HG03432 (cell line): ENCODE data around the gene SERPINA12.
"Not testable (repeated sequence)": the region's sequence is repeated elsewhere in the genome, so short reads cannot be mapped to it uniquely, and the experiment has no call there.

Source experiments
- ATAC-seq: cut with Tn5 transposase; IDR thresholded peaks from one replicate; pipeline ENCODE4 v1.9.1; 2021; ENCODE audit warnings: mild to moderate bottlenecking, moderate library complexity; ENCODE audit not compliant: unreplicated experiment

Gene SERPINA12

GRCh38 chr14:94494085-94494484 is 15.2 kb downstream of the SERPINA12 start:
- ATAC-seq: peak; percentile 68

- ATAC-seq: no peak
These were observed 17.8 kb downstream of the SERPINA12 start for GRCh38 chr14:94491511-94491910.

GRCh38 chr14:94489336-94489735 is 19.9 kb downstream of the SERPINA12 start:
- ATAC-seq: no peak

GRCh38 chr14:94486883-94487282 is 22.4 kb downstream of the SERPINA12 start:
- no peak for ATAC-seq

- no peak for ATAC-seq
These were observed 23.1 kb downstream of the SERPINA12 start for GRCh38 chr14:94485944-94486841.

GRCh38 chr14:94484481-94484880 is 24.8 kb downstream of the SERPINA12 start:
- no peak for ATAC-seq

GRCh38 chr14:94483729-94484275 is 25.5 kb downstream of the SERPINA12 start:
- ATAC-seq: no peak

GRCh38 chr14:94483071-94483451 is 26.2 kb downstream of the SERPINA12 start:
- no peak for ATAC-seq

GRCh38 chr14:94482132-94483070 is 26.9 kb downstream of the SERPINA12 start:
- not testable (repeated sequence) for ATAC-seq

- peak; percentile 60 for ATAC-seq
These were observed 27.7 kb downstream of the SERPINA12 start for GRCh38 chr14:94481468-94482131.

- no peak for ATAC-seq
These were observed 28.5 kb downstream of the SERPINA12 start for GRCh38 chr14:94480809-94481208.

GRCh38 chr14:94478420-94478819 is 30.8 kb downstream of the SERPINA12 start:
- ATAC-seq: no peak

- no peak for ATAC-seq
These were observed 33.2 kb downstream of the SERPINA12 start, which contains the start of gene SERPINA9 for GRCh38 chr14:94476023-94476422. Gene SERPINA9, minus strand, starts transcription at chr14:94476197. Its CDS starts 6,357 bp downstream, at chr14:94469840.

GRCh38 chr14:94474581-94475031 is 34.7 kb downstream of the SERPINA12 start:
- ATAC-seq: no peak

GRCh38 chr14:94473666-94474410 is 35.4 kb downstream of the SERPINA12 start:
- no peak for ATAC-seq

- ATAC-seq: no peak
These were observed 36.4 kb downstream of the SERPINA12 start for GRCh38 chr14:94472842-94473241.

GRCh38 chr14:94471045-94471444 is 38.2 kb downstream of the SERPINA12 start:
- no peak for ATAC-seq

GRCh38 chr14:94470311-94470710 is 39.0 kb downstream of the SERPINA12 start:
- no peak for ATAC-seq

GRCh38 chr14:94469261-94469660 is 40.0 kb downstream of the SERPINA12 start:
- no peak for ATAC-seq
